ENCODE measurements around the gene MBD3L2.
A peak's percentile ranks its signal among the peaks of the same experiment; 100 is the strongest.
"Not testable (repeated sequence)": the region's sequence is repeated elsewhere in the genome, so short reads cannot be mapped to it uniquely, and the experiment has no call there.

Gene MBD3L2

DNA sequence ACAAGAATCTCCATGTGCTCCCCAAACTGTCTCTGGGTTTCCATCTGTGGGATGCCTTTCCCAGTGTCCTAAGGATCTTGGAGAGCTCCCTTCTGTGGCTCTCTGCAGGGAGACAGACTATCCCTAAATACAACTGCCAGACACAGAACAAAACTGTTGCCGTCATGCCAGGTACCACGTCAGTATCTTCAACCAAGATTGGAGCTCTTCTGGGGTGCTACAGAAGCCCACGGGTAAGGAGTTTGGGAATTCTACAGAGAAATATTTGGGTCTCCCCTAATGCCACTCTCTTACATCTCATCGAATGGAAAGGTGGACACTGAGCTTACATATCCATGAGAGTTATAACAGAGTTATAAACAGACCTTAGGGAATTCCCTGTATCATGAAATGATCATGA, 14.2 kb downstream of the MBD3L2 start:
- no peak for DNase-seq

- no peak for DNase-seq
Observed at GRCh38 chr19:7063764-7064418, 14.8 kb downstream of the MBD3L2 start.

DNA sequence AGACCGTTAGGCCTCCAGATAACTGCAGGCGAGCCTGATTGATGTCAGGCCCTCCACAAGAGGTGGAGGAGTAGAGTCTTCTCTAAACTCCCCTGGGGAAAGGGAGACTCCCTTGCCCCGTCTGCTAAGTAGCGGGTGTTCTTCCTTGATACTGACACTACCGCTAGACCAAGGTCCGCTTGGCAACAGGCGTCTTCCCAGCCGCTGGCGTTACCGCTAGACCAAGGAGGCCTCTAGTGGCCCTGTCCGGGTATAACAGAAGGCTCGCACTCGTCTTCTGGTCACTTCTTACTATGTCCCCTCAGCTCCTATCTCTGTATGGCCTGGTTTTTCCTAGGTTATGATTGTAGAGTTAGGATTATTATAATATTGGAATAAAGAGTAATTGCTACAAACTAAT, 18.0 kb downstream of the MBD3L2 start:
- not testable (repeated sequence) for DNase-seq

GRCh38 chr19:7067716-7068115, 18.6 kb downstream of the MBD3L2 start:
- DNase-seq: no peak

GRCh38 chr19:7068599-7068998, 19.5 kb downstream of the MBD3L2 start:
- no peak for DNase-seq

DNA sequence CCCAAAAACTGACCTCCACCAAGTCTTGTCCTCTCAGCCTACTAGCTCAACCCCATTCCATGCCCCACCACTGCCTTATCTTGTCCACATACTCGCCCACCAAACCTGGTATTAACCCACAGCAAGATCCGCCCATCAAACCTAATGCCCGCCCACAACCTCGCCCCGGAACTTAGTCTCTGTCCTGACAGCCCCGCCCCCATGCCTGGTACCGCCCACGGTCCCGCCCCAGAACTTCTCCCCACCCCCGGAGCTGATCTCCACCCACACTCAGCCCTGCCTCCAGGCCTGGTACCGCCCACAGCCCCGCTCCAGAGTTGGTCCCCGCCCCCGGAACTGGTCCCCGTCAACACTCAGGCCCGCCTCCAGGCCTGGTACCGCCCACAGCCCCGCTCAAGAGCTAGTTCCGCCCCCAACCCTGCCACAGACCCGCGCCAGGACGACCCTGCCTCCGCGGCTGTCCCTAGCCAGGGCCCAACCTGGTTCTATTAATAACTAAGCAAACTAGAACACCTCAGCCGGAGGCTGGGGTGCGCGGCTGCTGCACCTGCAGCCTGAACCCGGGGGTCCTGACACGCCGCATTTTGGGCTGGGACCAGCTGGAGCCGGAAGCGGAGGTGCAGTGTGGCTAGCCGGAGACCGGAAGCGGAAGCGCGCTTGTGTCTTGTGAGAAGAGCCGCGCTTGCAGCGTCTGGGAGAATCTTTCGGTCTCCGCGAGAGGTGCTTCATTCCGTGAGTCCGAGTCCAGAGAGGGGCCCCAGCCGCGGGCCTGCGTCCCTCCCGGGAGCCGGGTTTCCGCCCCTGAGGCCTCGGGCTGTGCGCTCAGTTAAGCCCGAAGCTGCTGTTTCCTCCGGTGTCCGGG, 20.2 kb downstream of the MBD3L2 start, which contains the start of gene ZNF557:
ZNF557 (plus strand) TSS at position 662 of the 862 bp plus-strand sequence. CDS start 5,372 bp downstream, outside the sequence.
- peak; percentile 95 for DNase-seq

DNA sequence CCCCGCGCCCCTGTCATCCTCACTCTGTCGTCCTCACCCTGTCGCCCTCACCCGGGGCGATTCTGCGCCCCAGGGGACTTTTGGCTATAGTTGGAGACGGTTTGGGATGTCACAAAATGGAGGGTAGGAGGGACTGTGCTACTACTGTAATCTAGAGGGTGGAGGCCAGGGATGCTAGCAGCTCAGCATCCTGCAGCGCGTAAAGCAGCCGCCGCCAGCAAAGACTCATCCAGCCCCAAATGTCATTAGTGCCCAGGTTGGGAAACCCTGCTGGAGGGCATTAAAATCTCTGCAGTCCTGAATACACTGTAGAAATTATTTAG, 20.7 kb downstream of the MBD3L2 start:
- no peak for DNase-seq

GRCh38 chr19:7072541-7072940, 23.4 kb downstream of the MBD3L2 start:
- no peak for DNase-seq

GRCh38 chr19:7074705-7075282, 25.7 kb downstream of the MBD3L2 start:
- DNase-seq: no peak

- DNase-seq: no peak
Observed at GRCh38 chr19:7076151-7076550, 27.0 kb downstream of the MBD3L2 start.

GRCh38 chr19:7078008-7078407, 28.9 kb downstream of the MBD3L2 start:
- no peak for DNase-seq

DNA sequence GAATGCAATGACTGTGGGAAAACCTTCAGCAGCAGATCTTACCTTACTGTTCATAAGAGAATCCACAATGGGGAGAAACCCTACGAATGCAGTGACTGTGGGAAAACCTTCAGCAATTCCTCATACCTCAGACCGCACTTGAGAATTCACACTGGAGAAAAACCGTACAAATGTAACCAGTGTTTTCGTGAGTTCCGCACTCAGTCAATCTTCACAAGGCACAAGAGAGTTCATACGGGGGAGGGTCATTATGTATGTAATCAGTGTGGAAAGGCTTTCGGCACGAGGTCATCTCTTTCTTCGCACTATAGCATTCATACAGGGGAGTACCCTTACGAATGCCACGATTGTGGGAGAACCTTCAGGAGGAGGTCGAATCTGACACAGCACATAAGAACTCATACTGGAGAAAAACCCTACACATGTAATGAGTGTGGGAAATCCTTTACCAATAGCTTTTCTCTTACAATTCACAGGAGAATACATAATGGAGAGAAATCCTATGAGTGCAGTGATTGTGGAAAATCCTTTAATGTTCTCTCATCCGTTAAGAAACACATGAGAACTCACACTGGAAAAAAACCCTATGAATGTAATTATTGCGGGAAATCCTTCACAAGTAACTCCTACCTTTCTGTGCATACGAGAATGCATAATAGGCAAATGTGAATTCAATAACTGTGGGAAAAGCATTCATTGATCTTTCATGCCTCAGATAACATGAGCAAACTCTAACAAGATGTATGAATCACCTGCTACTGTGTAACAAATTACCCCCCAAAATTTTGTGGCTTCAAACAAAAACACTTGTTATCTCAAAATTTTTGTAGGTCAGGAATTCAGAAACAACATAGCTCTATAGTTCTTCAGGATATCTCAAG, 34.2 kb downstream of the MBD3L2 start:
- DNase-seq: no peak

- DNase-seq: no peak
Observed at GRCh38 chr19:7088999-7089398, 39.9 kb downstream of the MBD3L2 start.

- DNase-seq: no peak
Observed at GRCh38 chr19:7098096-7098495, 49.0 kb downstream of the MBD3L2 start.

DNA sequence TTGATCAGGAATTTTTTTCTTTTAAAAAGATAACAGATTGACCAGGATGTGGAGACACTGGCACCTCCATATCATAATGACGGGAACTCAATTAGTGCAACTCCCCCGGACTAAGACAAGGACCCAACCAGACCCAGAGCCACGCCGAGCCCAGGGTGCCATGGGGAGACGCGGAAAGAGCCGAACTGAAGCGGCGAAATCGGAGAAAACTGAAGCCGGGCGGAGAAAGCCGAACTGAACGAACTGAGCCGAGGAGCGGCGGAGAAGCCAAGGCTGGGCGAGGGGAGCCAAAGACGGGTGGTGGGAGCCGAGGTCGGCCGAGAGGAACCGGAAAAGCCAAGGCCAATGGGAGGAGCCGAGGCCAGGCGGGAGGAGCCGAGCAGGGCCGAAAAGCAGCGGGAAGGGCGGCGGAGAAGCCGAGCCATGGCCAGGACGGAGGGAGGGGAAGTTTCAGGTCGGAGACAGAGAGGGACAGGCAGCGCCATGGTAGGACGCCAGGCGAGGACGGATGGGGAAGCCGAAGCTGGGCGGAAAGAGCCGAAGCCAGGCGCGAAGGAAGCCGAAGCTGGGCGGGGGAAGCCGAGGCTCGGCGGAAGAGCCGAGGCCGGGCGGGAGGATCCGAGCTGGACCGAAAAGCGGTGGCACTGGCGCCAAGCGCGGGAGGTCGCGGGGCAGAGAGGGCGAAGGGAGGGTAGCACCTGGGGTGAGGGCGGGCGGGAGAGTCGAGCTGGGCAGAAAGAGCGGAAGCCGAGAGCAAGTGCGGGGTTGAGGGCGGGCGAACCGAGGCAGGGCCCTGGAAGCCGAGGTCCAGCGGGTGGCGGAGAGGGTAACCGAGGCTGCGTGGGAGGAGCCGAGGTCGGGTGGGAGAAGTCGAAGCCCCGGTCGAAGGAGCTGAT, 49.8 kb downstream of the MBD3L2 start:
- peak; percentile 93 for DNase-seq

GRCh38 chr19:7099597-7099921, 50.4 kb downstream of the MBD3L2 start:
- no peak for DNase-seq
